ENCODE data around the gene ARHGEF38. TPM values are rescaled to one million over a fixed set of nuclear protein-coding genes. Genes with fewer than 3 reads are reported as not detected.
"Not testable (repeated sequence)": the region's sequence is repeated elsewhere in the genome, so short reads cannot be mapped to it uniquely, and the experiment has no call there.

The ARHGEF38 gene
- total and polyA plus RNA-seq, 11 donors, result not detected

- H3K9me3 ChIP-seq, result no peaks in the 10 kb centered on the region
- no peak for DNase-seq
- 80 to 88% (median 85%) methylated on average over 2 of the region's 2 CpGs for WGBS, 4 donors
- H3K4me1 ChIP-seq, result no peaks in the 10 kb centered on the region
- H3K4me3 ChIP-seq, result no peak overlapping the region
- ATAC-seq, result no peak
- H3K27me3 ChIP-seq, result no peaks in the 10 kb centered on the region
- TF ChIP-seq POLR2A (IDR thresholded peaks at IDR 0.05), result no peak
- TF ChIP-seq CTCF (IDR thresholded peaks at IDR 0.05), result no peak
- intact Hi-C loops (cut with DNase I), result no loop called here
- no peak overlapping the region for H3K27ac ChIP-seq
- peaks cover 0 to 21% (median 13%) of the 10 kb centered on the region in 9 donors for H3K36me3 ChIP-seq
Observed at GRCh38 chr4:105677709-105678108, 125.3 kb downstream of the ARHGEF38 start.

DNA sequence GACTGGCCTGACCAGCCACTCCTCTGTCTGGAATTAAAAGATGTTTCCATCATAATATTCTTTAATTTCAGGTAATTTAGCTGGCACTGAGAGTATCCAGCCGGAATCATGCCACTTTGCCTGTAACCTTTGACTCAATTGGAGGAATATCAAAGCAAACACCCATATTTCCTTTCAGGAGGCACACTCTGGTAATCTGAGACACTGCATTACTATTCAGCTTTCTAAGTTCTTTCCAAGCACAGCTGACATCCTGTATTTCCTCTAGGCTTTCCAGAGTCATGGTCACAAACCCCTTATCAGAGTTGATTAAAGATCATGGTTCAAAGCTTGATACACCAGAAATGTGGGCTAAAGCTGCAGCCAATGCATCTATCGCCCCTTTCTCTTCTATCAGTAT lies 126.8 kb downstream of the ARHGEF38 start:
- 61 to 76% (median 67%) methylated on average over 2 of the region's 2 CpGs for WGBS, 4 donors

DNA sequence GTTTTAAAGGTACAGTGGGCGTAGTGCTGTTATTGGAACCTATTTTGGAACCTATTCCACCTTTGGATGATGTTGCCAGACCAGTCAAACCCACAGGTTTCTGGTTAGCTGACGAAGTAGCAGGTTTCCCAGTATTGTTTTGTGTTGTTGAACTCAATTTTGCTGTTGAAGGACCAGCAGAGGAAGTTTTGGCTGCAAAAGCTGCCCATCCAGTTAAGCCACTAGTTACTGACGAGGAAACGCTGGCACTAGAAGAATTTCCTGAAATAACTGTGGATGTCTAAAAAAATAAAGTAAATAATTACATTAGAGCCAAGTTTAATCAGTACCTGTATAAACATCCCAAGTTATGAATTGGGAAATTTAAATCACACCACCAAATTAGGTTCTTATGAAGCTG lies 130.6 kb downstream of the ARHGEF38 start:
- Histone ChIP-seq H3K36me3 (peaks cover 0 to 73% (median 67%) of the 10 kb centered on the region in 9 donors), H3K27me3 (no peaks in the 10 kb centered on the region), H3K27ac (no peak overlapping the region), H3K4me1 (no peaks in the 10 kb centered on the region), H3K9me3 (no peaks in the 10 kb centered on the region), H3K4me3 (no peak overlapping the region)
- DNase-seq (no peak), ATAC-seq (no peak)
- WGBS, 4 donors, result 83 to 92% (median 86%) methylated on average over 4 of the region's 4 CpGs
- no peak for TF ChIP-seq CTCF (IDR thresholded peaks at IDR 0.05)
- no peak for TF ChIP-seq POLR2A (IDR thresholded peaks at IDR 0.05)
- intact Hi-C loops (cut with DNase I), result no loop called here

More for the DNA sequence above, 126.8 kb downstream of the ARHGEF38 start:
- TF ChIP-seq POLR2A (IDR thresholded peaks at IDR 0.05) (no peak), CTCF (IDR thresholded peaks at IDR 0.05) (no peak)
- ATAC-seq (no peak), DNase-seq (no peak)
- no peaks in the 10 kb centered on the region for H3K9me3 ChIP-seq
- intact Hi-C loops (cut with DNase I), result no loop called here
- H3K4me1 ChIP-seq, result no peaks in the 10 kb centered on the region
- no peak overlapping the region for H3K4me3 ChIP-seq
- H3K27me3 ChIP-seq, result no peaks in the 10 kb centered on the region
- H3K36me3 ChIP-seq, result peaks cover 0 to 36% (median 28%) of the 10 kb centered on the region in 9 donors
- no peak overlapping the region for H3K27ac ChIP-seq

DNA sequence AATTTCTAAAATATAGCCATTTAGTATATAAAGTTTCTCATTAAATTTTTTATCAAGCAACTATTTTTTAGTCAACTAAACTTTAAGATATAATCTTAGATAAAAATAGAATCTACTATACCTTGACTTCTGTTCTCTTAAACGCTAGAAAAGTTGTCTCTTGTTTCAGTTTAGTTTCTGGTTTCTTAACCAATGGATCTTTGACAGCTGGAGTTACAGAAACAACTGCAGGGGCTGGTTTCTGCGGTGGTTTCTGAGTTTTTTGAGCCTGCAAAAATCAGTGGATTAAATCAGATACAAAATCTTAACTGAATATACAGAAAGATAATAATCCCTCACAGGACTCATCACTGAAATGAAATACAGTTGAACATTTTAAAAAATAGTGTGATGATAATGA lies 134.2 kb downstream of the ARHGEF38 start:
- no peak overlapping the region for H3K4me3 ChIP-seq
- H3K4me1 ChIP-seq, result no peaks in the 10 kb centered on the region
- H3K27me3 ChIP-seq, result no peaks in the 10 kb centered on the region

GRCh38 chr4:105694812-105695211 lies 142.4 kb downstream of the ARHGEF38 start:
- DNase-seq; H3K27ac ChIP-seq; H3K4me1 ChIP-seq; H3K27me3 ChIP-seq; intact Hi-C loops (cut with DNase I); ATAC-seq; H3K9me3 ChIP-seq; H3K4me3 ChIP-seq: not testable (repeated sequence)
- H3K36me3 ChIP-seq, result peaks cover 0 to 100% (median 94%) of the 10 kb centered on the region in 9 donors
- WGBS, 4 donors, result 95 to 97% (median 95%) methylated on average over 5 of the region's 5 CpGs

More for the DNA sequence above, 134.2 kb downstream of the ARHGEF38 start:
- no peak for TF ChIP-seq CTCF (IDR thresholded peaks at IDR 0.05)
- TF ChIP-seq POLR2A (IDR thresholded peaks at IDR 0.05), result no peak
- no peak overlapping the region for H3K27ac ChIP-seq
- 92 to 95% (median 93%) methylated on average over 2 of the region's 2 CpGs for WGBS, 4 donors
- no peak for DNase-seq
- no peak for ATAC-seq
- peaks cover 0 to 100% (median 98%) of the 10 kb centered on the region in 9 donors for H3K36me3 ChIP-seq
- H3K9me3 ChIP-seq, result no peaks in the 10 kb centered on the region
- intact Hi-C loops (cut with DNase I), result no loop called here

- DNase-seq; intact Hi-C loops (cut with DNase I); H3K4me3 ChIP-seq; H3K27me3 ChIP-seq; H3K9me3 ChIP-seq; H3K27ac ChIP-seq; ATAC-seq; H3K4me1 ChIP-seq: not testable (repeated sequence)
- H3K36me3 ChIP-seq, result peaks cover 0 to 96% (median 85%) of the 10 kb centered on the region in 9 donors
- WGBS, 4 donors, result 87 to 96% (median 92%) methylated on average over 8 of the region's 8 CpGs
Observed at GRCh38 chr4:105695832-105696231, 143.4 kb downstream of the ARHGEF38 start.

Data from heart left ventricle (tissue), 16 donors.